ENCODE data around the gene KTN1.

GRCh38 chr14:55568618-55569017 lies 11.4 kb upstream of the KTN1 start:
- TF ChIP-seq CTCF (IDR thresholded peaks at IDR 0.05; ENCODE audit: insufficient read depth, low read depth, low read length) (no peak), EZH2 (IDR thresholded peaks at IDR 0.05; ENCODE audit: insufficient read depth, low read length) (no peak)
